Osteoblast (primary cell): ENCODE results near the gene CHST12. TPM values are rescaled to one million over a fixed set of nuclear protein-coding genes. Genes with fewer than 3 reads are reported as not detected.

ENCODE experiments used
- DNase-seq: peaks from one replicate; pipeline ENCODE4 v3.0.0; 2011; ENCODE audit warnings: low spot score, mixed read lengths; ENCODE audit not compliant: insufficient read length; ENCODE audit errors: missing footprints
- H2AFZ ChIP-seq: 2 replicates; pipeline ENCODE4 v1.6.0; 2011; ENCODE audit warnings: mild to moderate bottlenecking, low read length
- H3K27ac ChIP-seq: 2 replicates; pipeline ENCODE4 v1.5.1; 2011; ENCODE audit warnings: mild to moderate bottlenecking, low read depth, low read length, moderate library complexity
- H3K27me3 ChIP-seq: 2 replicates; pipeline ENCODE4 v1.6.0; 2012; ENCODE audit warnings: mild to moderate bottlenecking, control low read depth, inconsistent platforms, low read length, moderate library complexity; ENCODE audit not compliant: insufficient read depth
- H3K36me3 ChIP-seq: 2 replicates; pipeline ENCODE4 v1.5.1; 2011; ENCODE audit warnings: mild to moderate bottlenecking, low read length, control low read depth, moderate library complexity; ENCODE audit not compliant: insufficient read depth
- H3K4me1 ChIP-seq: 2 replicates; pipeline ENCODE4 v1.5.1; 2011; ENCODE audit warnings: mild to moderate bottlenecking, low read length, control low read depth, moderate library complexity; ENCODE audit not compliant: insufficient read depth
- H3K4me2 ChIP-seq: 2 replicates; pipeline ENCODE4 v1.6.0; 2011; ENCODE audit warnings: mild to moderate bottlenecking, low read length; ENCODE audit not compliant: insufficient read depth
- H3K4me3 ChIP-seq: fragments of 200-600 bp; sonication (generic); 3 replicates; pipeline ENCODE4 v1.5.1; 2012; ENCODE audit warnings: mild to moderate bottlenecking, low read length, inconsistent platforms; ENCODE audit not compliant: insufficient read depth
- H3K79me2 ChIP-seq: 2 replicates; pipeline ENCODE4 v1.6.0; 2012; ENCODE audit warnings: mild to moderate bottlenecking, low read length, control low read depth, inconsistent platforms; ENCODE audit not compliant: insufficient read depth
- H3K9me3 ChIP-seq: 2 replicates; pipeline ENCODE4 v1.5.1; 2011; ENCODE audit warnings: low read depth, low read length, control low read depth
- H4K20me1 ChIP-seq: 2 replicates; pipeline ENCODE4 v1.6.0; 2012; ENCODE audit warnings: mild to moderate bottlenecking, low read length, control low read depth; ENCODE audit not compliant: insufficient read depth
- total RNA-seq: library from RNA; depleted of rRNA; stranded (reverse); fragments of >200 nt; gene quantifications from 2 replicates; pipeline ENCODE4 v1.2.3, GENCODE V29; 2012
- TF ChIP-seq, protein P1 (sequence below): IDR thresholded peaks from 2 replicates; pipeline ENCODE4 v1.5.1; 2011; ENCODE audit warnings: mild to moderate bottlenecking, low read depth, low read length, moderate library complexity; ENCODE audit errors: extremely low read depth

Gene CHST12
- total RNA-seq, 1 donor, result 4.0 TPM

DNA sequence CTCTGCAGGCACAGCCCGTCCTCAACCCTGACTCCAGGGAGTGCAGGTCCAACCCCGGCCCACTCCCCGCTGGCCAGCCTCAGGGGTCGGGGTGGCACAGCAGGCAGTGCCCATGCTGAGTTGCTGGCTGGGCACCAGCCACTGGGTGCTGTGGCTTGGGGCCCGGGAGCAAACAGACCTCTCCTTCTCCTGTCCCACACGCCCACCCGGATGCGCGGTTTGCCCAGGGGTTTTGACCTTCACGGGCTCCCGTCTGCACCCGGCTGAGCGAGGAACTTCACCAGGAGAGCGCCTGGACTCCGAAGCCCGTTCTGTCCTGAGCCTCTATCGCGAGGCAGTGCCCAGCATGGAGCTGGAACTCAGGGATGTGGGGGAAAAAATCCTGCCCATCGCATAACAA lies 75.4 kb downstream of the CHST12 start:
- H3K36me3 ChIP-seq, result no peaks in the 10 kb centered on the region
- H3K9me3 ChIP-seq, result peaks cover 4% of the 10 kb centered on the region
- TF ChIP-seq, protein P1, sequence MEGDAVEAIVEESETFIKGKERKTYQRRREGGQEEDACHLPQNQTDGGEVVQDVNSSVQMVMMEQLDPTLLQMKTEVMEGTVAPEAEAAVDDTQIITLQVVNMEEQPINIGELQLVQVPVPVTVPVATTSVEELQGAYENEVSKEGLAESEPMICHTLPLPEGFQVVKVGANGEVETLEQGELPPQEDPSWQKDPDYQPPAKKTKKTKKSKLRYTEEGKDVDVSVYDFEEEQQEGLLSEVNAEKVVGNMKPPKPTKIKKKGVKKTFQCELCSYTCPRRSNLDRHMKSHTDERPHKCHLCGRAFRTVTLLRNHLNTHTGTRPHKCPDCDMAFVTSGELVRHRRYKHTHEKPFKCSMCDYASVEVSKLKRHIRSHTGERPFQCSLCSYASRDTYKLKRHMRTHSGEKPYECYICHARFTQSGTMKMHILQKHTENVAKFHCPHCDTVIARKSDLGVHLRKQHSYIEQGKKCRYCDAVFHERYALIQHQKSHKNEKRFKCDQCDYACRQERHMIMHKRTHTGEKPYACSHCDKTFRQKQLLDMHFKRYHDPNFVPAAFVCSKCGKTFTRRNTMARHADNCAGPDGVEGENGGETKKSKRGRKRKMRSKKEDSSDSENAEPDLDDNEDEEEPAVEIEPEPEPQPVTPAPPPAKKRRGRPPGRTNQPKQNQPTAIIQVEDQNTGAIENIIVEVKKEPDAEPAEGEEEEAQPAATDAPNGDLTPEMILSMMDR, result no peak
- H4K20me1 ChIP-seq, result no peaks in the 10 kb centered on the region
- H2AFZ ChIP-seq, result peak overlapping the region; percentile 68
- H3K27ac ChIP-seq, result no peak overlapping the region
- peaks cover 14% of the 10 kb centered on the region for H3K4me1 ChIP-seq
- H3K79me2 ChIP-seq, result no peaks in the 10 kb centered on the region
- H3K4me3 ChIP-seq, result no peak overlapping the region
- H3K27me3 ChIP-seq, result no peaks in the 10 kb centered on the region
- DNase-seq, result peak; percentile 90
- H3K4me2 ChIP-seq, result peak overlapping the region; percentile 3

DNA sequence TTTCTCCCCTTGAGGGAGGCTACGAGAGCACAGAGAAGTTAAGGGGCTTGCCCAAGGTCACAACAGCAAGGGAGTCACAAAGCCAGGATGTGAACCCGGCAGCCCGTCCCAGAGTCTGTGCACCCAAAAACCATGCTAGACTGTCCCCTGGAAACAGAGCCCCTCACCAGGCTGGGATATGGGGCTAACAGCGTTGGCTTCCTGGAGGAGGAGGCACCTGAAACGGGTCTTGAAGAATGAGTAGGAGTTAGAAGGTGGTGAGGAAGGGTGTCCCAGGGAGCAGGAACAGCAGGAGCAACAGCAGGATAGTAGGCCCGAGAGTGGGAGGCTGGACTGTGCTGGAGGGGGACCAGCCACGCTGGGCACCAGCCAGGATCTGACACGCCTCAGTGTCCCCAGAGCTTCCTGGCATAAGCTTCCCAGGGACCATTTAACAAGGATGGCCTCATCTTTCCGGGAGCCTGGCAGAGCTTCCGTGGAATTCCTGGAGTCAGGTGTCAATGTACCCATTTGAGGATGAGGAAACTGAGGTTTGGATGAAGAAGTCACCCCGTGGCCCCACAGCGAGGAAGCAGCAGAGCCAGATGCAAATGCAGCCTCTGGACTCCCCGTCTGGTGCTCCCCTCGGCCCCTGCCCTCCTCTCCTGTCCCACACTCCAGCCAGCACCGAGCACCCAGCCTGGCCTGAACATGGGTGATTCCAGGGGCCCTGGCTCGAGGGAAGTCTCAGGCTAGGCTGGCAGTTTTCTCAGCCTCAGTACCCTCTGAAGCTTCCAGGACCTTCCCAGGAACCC lies 76.1 kb downstream of the CHST12 start:
- Histone ChIP-seq H3K4me3 (no peak overlapping the region), H3K9me3 (peaks cover 4% of the 10 kb centered on the region), H3K4me2 (no peak overlapping the region), H3K4me1 (peaks cover 14% of the 10 kb centered on the region), H3K27me3 (no peaks in the 10 kb centered on the region), H2AFZ (no peak overlapping the region), H4K20me1 (no peaks in the 10 kb centered on the region), H3K79me2 (no peaks in the 10 kb centered on the region), H3K27ac (no peak overlapping the region), H3K36me3 (no peaks in the 10 kb centered on the region)
- peak; percentile 85 for DNase-seq
- TF ChIP-seq, protein P1, result no peak

DNA sequence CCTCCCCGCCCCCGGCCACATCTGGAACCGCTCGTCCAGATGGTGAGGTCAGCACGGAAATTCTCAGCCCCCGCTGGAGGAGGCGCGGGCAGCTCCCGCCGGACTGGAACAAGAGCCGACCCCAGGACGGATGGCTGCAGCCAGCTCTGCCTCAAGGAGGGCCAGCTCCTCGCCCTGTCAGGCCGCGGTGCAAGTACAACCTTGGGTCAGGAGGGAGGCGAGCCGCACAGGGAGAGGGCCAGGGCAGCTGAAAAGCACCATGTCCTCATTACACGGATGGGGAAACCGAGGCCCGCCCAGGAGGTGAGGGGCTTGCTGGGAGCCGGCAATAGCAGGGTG lies 76.6 kb downstream of the CHST12 start:
- TF ChIP-seq, protein P1, result no peak

DNA sequence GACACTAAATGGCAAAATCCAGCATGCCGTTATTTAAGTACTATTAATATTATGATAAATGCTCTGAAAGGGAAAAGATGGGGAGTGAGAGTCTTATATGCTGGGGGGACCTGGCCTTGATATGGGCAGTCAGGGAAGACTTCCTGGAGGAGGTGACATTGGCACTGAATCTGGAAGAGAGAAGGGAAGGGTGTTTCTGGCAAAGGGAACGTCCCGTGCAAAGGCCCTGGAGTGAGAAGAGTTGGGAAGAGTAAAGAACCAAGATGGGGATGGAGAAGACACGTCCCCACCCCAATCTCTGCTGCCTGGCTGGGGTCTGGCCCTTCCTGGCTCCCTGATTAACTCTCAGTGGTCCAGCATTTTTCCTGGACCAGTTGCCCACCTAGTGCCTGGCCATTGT lies 77.8 kb downstream of the CHST12 start:
- Histone ChIP-seq H3K27ac (no peak overlapping the region), H3K9me3 (peaks cover 4% of the 10 kb centered on the region), H3K36me3 (no peaks in the 10 kb centered on the region), H3K4me3 (no peak overlapping the region), H4K20me1 (no peaks in the 10 kb centered on the region), H2AFZ (no peak overlapping the region), H3K79me2 (no peaks in the 10 kb centered on the region), H3K4me2 (no peak overlapping the region), H3K27me3 (no peaks in the 10 kb centered on the region), H3K4me1 (peaks cover 14% of the 10 kb centered on the region)
- peak; percentile 58 for DNase-seq
- TF ChIP-seq, protein P1, result no peak

More for the DNA sequence above, 76.6 kb downstream of the CHST12 start:
- peaks cover 4% of the 10 kb centered on the region for H3K9me3 ChIP-seq
- peak; percentile 83 for DNase-seq
- no peaks in the 10 kb centered on the region for H3K27me3 ChIP-seq
- H3K36me3 ChIP-seq, result no peaks in the 10 kb centered on the region
- no peak overlapping the region for H3K27ac ChIP-seq
- H3K4me3 ChIP-seq, result no peak overlapping the region
- H3K4me2 ChIP-seq, result no peak overlapping the region
- peaks cover 14% of the 10 kb centered on the region for H3K4me1 ChIP-seq
- H4K20me1 ChIP-seq, result no peaks in the 10 kb centered on the region
- no peak overlapping the region for H2AFZ ChIP-seq
- H3K79me2 ChIP-seq, result no peaks in the 10 kb centered on the region
